ENCODE results near the gene SLIT3. TPM values are rescaled to one million over a fixed set of nuclear protein-coding genes. Genes with fewer than 3 reads are reported as not detected.

Gene SLIT3
- total and polyA plus RNA-seq, 2 experiments from 2014 or later = 0.59 to 0.71 TPM

DNA sequence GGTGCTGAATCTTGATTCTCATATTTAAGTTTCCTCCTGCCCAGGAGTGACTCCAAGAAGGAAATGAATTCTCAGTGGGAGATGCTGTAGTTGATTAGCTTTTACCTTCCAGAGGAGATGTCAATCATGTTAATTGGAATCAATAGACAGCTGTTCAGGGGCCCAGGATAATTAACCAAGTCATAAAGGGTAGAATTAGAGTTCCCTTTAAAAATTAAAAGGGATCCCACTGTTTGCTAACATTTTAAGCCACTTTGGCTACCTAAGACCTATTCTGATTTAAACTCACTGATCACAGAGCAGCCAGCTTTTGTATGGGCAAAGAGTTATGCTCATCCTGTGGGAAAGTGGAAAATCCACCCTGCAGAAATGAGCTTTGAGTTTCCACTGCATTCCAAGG lies 249.6 kb downstream of the SLIT3 start:
- no peaks in the 10 kb centered on the region for H3K79me2 ChIP-seq (replicated peaks; ENCODE audit: insufficient read depth)
- Mint-ChIP-seq H3K4me3 (no peak overlapping the region), H3K36me3 (ENCODE audit: low read depth) (no peaks in the 10 kb centered on the region), H3K9me3 (no peaks in the 10 kb centered on the region), H3K4me1 (peaks cover 18% of the 10 kb centered on the region), H3K27me3 (ENCODE audit: insufficient read depth, low read depth, poor library complexity) (peaks cover 3% of the 10 kb centered on the region), H3K27ac (no peak overlapping the region)
- TF ChIP-seq, protein P1, sequence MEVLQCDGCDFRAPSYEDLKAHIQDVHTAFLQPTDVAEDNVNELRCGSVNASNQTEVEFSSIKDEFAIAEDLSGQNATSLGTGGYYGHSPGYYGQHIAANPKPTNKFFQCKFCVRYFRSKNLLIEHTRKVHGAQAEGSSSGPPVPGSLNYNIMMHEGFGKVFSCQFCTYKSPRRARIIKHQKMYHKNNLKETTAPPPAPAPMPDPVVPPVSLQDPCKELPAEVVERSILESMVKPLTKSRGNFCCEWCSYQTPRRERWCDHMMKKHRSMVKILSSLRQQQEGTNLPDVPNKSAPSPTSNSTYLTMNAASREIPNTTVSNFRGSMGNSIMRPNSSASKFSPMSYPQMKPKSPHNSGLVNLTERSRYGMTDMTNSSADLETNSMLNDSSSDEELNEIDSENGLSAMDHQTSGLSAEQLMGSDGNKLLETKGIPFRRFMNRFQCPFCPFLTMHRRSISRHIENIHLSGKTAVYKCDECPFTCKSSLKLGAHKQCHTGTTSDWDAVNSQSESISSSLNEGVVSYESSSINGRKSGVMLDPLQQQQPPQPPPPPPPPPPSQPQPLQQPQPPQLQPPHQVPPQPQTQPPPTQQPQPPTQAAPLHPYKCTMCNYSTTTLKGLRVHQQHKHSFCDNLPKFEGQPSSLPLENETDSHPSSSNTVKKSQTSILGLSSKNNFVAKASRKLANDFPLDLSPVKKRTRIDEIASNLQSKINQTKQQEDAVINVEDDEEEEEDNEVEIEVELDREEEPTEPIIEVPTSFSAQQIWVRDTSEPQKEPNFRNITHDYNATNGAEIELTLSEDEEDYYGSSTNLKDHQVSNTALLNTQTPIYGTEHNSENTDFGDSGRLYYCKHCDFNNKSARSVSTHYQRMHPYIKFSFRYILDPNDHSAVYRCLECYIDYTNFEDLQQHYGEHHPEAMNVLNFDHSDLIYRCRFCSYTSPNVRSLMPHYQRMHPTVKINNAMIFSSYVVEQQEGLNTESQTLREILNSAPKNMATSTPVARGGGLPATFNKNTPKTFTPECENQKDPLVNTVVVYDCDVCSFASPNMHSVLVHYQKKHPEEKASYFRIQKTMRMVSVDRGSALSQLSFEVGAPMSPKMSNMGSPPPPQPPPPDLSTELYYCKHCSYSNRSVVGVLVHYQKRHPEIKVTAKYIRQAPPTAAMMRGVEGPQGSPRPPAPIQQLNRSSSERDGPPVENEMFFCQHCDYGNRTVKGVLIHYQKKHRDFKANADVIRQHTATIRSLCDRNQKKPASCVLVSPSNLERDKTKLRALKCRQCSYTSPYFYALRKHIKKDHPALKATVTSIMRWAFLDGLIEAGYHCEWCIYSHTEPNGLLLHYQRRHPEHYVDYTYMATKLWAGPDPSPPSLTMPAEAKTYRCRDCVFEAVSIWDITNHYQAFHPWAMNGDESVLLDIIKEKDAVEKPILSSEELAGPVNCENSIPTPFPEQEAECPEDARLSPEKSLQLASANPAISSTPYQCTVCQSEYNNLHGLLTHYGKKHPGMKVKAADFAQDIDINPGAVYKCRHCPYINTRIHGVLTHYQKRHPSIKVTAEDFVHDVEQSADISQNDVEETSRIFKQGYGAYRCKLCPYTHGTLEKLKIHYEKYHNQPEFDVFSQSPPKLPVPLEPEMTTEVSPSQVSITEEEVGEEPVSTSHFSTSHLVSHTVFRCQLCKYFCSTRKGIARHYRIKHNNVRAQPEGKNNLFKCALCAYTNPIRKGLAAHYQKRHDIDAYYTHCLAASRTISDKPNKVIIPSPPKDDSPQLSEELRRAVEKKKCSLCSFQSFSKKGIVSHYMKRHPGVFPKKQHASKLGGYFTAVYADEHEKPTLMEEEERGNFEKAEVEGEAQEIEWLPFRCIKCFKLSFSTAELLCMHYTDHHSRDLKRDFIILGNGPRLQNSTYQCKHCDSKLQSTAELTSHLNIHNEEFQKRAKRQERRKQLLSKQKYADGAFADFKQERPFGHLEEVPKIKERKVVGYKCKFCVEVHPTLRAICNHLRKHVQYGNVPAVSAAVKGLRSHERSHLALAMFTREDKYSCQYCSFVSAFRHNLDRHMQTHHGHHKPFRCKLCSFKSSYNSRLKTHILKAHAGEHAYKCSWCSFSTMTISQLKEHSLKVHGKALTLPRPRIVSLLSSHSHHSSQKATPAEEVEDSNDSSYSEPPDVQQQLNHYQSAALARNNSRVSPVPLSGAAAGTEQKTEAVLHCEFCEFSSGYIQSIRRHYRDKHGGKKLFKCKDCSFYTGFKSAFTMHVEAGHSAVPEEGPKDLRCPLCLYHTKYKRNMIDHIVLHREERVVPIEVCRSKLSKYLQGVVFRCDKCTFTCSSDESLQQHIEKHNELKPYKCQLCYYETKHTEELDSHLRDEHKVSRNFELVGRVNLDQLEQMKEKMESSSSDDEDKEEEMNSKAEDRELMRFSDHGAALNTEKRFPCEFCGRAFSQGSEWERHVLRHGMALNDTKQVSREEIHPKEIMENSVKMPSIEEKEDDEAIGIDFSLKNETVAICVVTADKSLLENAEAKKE (CRISPR knock-in tag; IDR thresholded peaks at IDR 0.05) = no peak
- TF ChIP-seq CREB1 (CRISPR knock-in tag; IDR thresholded peaks at IDR 0.05; ENCODE audit: low read depth) = no peak
- TF ChIP-seq, protein P2, sequence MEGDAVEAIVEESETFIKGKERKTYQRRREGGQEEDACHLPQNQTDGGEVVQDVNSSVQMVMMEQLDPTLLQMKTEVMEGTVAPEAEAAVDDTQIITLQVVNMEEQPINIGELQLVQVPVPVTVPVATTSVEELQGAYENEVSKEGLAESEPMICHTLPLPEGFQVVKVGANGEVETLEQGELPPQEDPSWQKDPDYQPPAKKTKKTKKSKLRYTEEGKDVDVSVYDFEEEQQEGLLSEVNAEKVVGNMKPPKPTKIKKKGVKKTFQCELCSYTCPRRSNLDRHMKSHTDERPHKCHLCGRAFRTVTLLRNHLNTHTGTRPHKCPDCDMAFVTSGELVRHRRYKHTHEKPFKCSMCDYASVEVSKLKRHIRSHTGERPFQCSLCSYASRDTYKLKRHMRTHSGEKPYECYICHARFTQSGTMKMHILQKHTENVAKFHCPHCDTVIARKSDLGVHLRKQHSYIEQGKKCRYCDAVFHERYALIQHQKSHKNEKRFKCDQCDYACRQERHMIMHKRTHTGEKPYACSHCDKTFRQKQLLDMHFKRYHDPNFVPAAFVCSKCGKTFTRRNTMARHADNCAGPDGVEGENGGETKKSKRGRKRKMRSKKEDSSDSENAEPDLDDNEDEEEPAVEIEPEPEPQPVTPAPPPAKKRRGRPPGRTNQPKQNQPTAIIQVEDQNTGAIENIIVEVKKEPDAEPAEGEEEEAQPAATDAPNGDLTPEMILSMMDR (conservative IDR thresholded peaks at IDR 0.05; ENCODE audit: low read depth in 2 of 2) = no peak
- TF ChIP-seq, protein P3, sequence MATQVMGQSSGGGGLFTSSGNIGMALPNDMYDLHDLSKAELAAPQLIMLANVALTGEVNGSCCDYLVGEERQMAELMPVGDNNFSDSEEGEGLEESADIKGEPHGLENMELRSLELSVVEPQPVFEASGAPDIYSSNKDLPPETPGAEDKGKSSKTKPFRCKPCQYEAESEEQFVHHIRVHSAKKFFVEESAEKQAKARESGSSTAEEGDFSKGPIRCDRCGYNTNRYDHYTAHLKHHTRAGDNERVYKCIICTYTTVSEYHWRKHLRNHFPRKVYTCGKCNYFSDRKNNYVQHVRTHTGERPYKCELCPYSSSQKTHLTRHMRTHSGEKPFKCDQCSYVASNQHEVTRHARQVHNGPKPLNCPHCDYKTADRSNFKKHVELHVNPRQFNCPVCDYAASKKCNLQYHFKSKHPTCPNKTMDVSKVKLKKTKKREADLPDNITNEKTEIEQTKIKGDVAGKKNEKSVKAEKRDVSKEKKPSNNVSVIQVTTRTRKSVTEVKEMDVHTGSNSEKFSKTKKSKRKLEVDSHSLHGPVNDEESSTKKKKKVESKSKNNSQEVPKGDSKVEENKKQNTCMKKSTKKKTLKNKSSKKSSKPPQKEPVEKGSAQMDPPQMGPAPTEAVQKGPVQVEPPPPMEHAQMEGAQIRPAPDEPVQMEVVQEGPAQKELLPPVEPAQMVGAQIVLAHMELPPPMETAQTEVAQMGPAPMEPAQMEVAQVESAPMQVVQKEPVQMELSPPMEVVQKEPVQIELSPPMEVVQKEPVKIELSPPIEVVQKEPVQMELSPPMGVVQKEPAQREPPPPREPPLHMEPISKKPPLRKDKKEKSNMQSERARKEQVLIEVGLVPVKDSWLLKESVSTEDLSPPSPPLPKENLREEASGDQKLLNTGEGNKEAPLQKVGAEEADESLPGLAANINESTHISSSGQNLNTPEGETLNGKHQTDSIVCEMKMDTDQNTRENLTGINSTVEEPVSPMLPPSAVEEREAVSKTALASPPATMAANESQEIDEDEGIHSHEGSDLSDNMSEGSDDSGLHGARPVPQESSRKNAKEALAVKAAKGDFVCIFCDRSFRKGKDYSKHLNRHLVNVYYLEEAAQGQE (IDR thresholded peaks at IDR 0.05; ENCODE audit: unreplicated experiment) = no peak
- TF ChIP-seq NANOG (IDR thresholded peaks at IDR 0.05; ENCODE audit: borderline replicate concordance) = no peak
- TF ChIP-seq JUNB (IDR thresholded peaks at IDR 0.05; ENCODE audit: unreplicated experiment) = no peak
- TF ChIP-seq, protein P4, sequence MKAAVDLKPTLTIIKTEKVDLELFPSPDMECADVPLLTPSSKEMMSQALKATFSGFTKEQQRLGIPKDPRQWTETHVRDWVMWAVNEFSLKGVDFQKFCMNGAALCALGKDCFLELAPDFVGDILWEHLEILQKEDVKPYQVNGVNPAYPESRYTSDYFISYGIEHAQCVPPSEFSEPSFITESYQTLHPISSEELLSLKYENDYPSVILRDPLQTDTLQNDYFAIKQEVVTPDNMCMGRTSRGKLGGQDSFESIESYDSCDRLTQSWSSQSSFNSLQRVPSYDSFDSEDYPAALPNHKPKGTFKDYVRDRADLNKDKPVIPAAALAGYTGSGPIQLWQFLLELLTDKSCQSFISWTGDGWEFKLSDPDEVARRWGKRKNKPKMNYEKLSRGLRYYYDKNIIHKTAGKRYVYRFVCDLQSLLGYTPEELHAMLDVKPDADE (IDR thresholded peaks at IDR 0.05) = no peak
- TF ChIP-seq ZNF331 (CRISPR knock-in tag; IDR thresholded peaks at IDR 0.05; ENCODE audit: low read depth) = no peak
- TF ChIP-seq EZH2 (IDR thresholded peaks at IDR 0.05; ENCODE audit: low read depth, unreplicated experiment) = no peak
- no peak for TF ChIP-seq STAT1 (IDR thresholded peaks at IDR 0.05; ENCODE audit: unreplicated experiment)
- TF ChIP-seq POLR2AphosphoS5 (IDR thresholded peaks at IDR 0.05; ENCODE audit: low read depth) = no peak
- no peak for TF ChIP-seq ZNF114 (CRISPR knock-in tag; IDR thresholded peaks at IDR 0.05)
- no peak for TF ChIP-seq EZH2phosphoT487 (IDR thresholded peaks at IDR 0.05; ENCODE audit: unreplicated experiment)
- no peak overlapping the region for H3K27ac ChIP-seq (ENCODE audit: low read depth)
- H2AFZ ChIP-seq = no peak overlapping the region
- H3F3A ChIP-seq (replicated peaks; ENCODE audit: low read depth) = no peaks in the 10 kb centered on the region
- no peaks in the 10 kb centered on the region for H3K4me1 ChIP-seq (ENCODE audit: insufficient read depth)
- H3K4me2 ChIP-seq = no peak overlapping the region
- H3K9me2 ChIP-seq (ENCODE audit: insufficient read depth) = 0 out of 2 replicates have a peak, but pooled peaks cover 6% of the 10 kb centered on the region
- no peaks in the 10 kb centered on the region for H3K27me3 ChIP-seq (ENCODE audit: insufficient read depth)
- H3K36me3 ChIP-seq (ENCODE audit: insufficient read depth) = no peaks in the 10 kb centered on the region
- DNase-seq (ENCODE audit: low spot score) = no peak
- H3K4me3 ChIP-seq = no peak overlapping the region
- ATAC-seq = no peak
- H4K20me1 ChIP-seq (replicated peaks; ENCODE audit: insufficient read depth) = no peaks in the 10 kb centered on the region

Data from GM23338 (cell line).